Stimulated activated CD4-positive, alpha-beta T cell treated with anti-CD3 and anti-CD28 coated beads, Interleukin-1b, Interleukin-23, amount 100 ng/mL, for 24 hours (primary cell): ENCODE measurements around the gene PSD4.

ENCODE experiments used
- DNase-seq, 4 experiments: peaks; one replicate each; pipeline ENCODE4 v3.0.0-alpha.2; 2020; ENCODE audit warnings: low read depth in 4 of 4, low spot score in 1 of 4

PSD4 gene

GRCh38 chr2:113203901-113204519, 30.2 kb downstream of the PSD4 start:
- DNase-seq = peak; percentile 29 to 65 (median 50)

GRCh38 chr2:113206251-113206650, 32.5 kb downstream of the PSD4 start:
- DNase-seq = no peak

GRCh38 chr2:113207021-113207420, 33.2 kb downstream of the PSD4 start:
- DNase-seq = no peak

GRCh38 chr2:113208396-113208795, 34.6 kb downstream of the PSD4 start:
- no peak for DNase-seq

GRCh38 chr2:113209011-113209645, 35.4 kb downstream of the PSD4 start:
- no peak for DNase-seq

GRCh38 chr2:113209646-113210171, 35.9 kb downstream of the PSD4 start:
- no peak for DNase-seq

- DNase-seq = no peak
These were observed 37.7 kb downstream of the PSD4 start for GRCh38 chr2:113211226-113212105.

- no peak for DNase-seq
These were observed 38.7 kb downstream of the PSD4 start for GRCh38 chr2:113212245-113213060.

- DNase-seq = no peak
These were observed 39.5 kb downstream of the PSD4 start for GRCh38 chr2:113213061-113213930.

- no peak for DNase-seq
These were observed 40.4 kb downstream of the PSD4 start for GRCh38 chr2:113214141-113214540.

- no peak for DNase-seq
These were observed 41.3 kb downstream of the PSD4 start for GRCh38 chr2:113215056-113215455.

GRCh38 chr2:113216321-113216720, 42.5 kb downstream of the PSD4 start:
- DNase-seq = no peak

GRCh38 chr2:113216891-113217454, 43.2 kb downstream of the PSD4 start:
- DNase-seq = no peak

GRCh38 chr2:113217455-113218282, 43.9 kb downstream of the PSD4 start:
- no peak for DNase-seq

- DNase-seq = no peak
These were observed 44.7 kb downstream of the PSD4 start for GRCh38 chr2:113218283-113219091.

GRCh38 chr2:113219092-113219441, 45.3 kb downstream of the PSD4 start:
- no peak for DNase-seq

- DNase-seq = no peak
These were observed 45.7 kb downstream of the PSD4 start for GRCh38 chr2:113219525-113219888.
